NCI-H1930 (cell line): ENCODE data around the gene CHST11.
"Not testable (repeated sequence)": the region's sequence is repeated elsewhere in the genome, so short reads cannot be mapped to it uniquely, and the experiment has no call there.

Source experiments
- DNase-seq, 2 experiments: peaks; one replicate each; lab custom pipeline; 2025; lab: John Stamatoyannopoulos, UW

The CHST11 gene

GRCh38 chr12:104604070-104604994 is 147.6 kb downstream of the CHST11 start:
- no peak for DNase-seq

DNA sequence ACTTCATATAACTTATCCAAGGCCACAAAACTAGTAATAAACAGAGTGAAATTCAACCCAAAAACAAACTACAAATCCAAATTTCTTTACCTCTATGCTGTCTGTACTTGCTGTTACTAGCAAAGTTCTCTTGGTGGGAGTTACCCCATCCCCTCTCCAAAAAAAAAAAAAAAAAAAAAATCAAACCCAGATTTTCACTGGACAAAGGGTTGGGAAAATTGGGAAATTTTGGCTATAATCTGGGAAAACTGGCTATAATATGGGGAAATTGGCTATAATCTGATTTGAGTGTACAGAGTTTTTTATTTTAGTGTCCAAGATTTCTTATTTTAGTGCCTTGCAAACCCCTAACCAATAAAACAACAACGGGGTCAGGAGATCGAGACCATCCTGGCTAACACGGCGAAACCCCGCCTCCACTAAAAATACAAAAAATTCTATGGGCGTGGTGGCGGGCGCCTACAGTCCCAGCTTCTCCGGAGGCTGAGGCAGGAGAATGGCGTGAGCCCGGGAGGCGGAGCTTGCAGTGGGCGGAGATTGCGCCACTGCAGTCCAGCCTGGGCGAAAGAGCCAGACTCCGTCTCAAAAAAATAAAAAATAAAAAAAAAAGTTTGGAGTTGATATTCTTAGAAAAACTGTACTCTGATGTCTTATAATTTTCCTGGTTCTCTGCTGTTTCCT is 148.4 kb downstream of the CHST11 start:
- DNase-seq: no peak

GRCh38 chr12:104605685-104606084 is 148.9 kb downstream of the CHST11 start:
- DNase-seq: no peak

DNA sequence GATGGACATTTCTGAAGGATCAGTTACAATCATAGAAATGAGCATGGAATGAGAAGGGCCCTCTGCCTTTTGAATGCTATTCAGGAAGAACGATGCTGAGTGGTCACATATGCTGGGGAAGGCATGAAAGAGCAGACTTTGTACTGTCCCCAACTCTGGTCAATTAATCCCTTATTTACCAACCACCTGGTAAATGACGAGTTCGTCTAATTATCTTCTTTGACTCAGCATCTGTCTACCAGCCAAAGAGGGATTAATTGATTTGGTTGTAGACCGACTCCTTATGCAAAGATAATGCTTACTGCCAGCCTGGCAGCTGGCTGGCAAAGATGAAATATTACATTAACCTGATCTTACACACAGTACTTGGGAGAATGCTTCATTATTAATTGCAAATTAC is 152.2 kb downstream of the CHST11 start:
- no peak for DNase-seq

- no peak for DNase-seq
These were observed 152.7 kb downstream of the CHST11 start for GRCh38 chr12:104609445-104609844.

GRCh38 chr12:104610513-104611235 is 153.9 kb downstream of the CHST11 start:
- no peak for DNase-seq

DNA sequence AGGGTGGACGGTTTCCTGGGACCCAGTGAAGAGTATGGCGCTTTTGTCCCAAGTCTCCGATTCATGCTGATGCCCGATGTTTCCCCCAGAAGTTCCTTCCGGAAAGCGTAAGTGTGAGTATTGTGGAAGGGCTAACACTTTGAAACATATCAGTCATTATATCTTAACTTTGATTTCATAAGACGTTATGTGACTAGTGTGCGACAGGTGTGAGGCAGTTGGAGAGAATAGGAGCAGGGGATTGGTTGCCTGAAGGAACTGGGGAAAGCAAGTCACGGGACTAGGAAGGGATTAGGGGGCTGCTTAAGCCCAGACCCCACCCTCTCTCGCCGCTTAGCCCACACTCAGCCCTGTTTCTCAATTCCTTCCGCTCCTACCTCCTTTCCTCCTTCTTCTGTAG is 154.9 kb downstream of the CHST11 start:
- DNase-seq: no peak

DNA sequence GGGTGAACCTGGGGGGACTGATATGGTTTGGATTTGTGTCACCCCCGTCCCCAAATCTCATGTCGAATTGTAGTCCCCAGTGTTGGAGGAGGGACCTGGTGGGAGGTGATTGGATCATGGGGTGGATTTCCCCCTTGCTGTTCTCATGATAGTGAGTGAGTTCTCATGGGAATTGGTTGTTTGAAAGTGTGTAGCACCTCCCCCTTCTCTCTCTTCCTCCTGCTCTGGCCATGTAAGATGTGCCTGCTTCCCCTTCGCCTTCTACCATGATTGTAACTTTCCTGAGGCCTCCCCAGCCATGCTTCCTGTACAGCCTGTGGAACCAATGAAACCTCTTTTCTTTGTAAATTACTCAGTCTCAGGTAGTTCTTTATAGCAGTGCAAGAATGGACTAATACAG is 156.6 kb downstream of the CHST11 start:
- not testable (repeated sequence) for DNase-seq

GRCh38 chr12:104615048-104615561 is 158.4 kb downstream of the CHST11 start:
- DNase-seq: no peak

DNA sequence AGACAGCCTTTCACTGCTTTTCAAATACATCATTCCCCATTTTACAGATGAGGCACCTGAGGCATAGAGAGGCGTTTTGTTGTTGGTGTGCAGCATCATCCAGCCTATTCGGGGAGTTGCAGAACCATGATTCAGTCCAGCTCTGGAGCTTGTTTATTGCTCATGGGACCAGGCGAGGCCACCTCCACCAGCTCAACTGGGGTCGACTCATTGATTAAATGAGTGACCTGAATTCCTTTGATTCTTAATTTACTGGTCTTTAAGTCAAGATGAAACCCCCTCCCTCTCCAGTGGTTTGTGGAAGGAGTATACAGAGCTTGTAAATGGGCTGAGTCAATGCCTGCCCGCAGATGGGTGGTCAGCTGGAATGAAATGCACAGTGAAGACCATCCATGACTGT is 161.9 kb downstream of the CHST11 start:
- DNase-seq: no peak

GRCh38 chr12:104619305-104619704 is 162.6 kb downstream of the CHST11 start:
- no peak for DNase-seq

DNA sequence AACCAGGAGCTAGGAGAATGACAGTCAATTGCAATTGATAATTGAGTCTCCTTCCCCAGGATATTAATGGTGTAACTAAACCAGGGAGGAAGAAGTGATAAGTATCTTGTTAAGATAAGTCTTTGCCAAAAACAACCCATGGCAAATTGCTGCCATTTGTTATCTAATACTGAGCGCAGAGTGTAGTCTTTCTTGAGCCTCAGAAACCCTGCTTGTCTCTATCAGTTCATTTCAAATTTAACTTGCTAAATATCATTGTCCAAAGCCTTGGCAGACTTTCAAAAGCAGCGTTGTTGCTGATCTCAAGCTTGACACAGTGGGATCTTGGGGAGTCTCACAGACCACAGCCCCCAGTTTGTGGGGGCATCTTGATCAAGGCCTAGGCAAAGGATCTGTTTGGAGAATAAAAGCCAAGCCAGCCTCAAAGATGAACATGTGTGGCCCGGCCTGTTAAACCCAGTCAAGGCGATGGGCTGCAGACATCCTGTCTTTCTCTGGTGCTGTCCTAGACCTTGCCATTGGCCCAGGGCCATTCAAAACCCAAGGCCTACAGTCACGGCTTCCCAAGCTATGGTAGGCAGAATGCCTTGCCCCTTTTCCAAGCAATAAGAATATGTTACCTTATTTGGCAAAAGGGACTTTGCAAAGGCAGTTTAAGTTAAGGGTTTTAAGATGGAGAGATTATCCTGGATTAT is 164.2 kb downstream of the CHST11 start:
- no peak for DNase-seq

DNA sequence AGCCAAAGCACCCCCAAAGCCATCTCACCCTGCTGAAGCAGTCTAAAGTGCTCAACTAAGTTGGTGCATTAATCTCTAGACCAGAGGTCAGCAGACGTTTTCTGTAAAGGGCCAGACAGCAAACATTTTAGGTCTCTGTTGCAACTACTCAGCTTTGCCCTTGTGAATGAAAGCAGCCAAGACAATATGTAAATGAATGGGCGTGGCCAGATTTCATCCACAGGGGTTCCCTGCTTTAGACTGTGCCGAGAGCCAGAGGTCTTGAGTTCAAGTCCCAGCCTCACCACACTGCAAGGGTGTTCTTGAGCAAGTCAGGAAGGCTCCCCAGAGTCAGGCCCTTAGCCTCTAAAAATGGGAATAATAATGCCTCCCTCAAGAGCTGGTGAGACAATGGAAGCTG is 166.2 kb downstream of the CHST11 start:
- DNase-seq: no peak

DNA sequence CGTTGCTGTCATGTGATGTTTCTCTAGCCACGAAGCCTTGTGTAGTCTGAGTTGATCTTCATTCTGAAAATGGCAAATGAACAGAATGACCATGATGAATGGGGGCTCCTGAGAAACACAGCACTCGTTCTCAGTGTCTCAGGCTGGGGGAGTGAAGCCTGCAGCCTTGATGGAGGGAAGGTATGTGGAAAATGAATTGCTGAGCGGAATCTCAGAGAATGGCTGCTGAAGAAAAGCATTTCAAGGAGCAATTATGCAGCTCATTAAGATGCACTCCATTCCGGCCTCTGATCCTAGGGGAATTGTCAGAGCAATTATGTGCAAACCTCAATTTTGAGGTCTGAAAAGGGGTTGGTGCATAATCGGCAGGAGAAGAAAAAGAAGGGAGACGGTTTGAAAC is 167.1 kb downstream of the CHST11 start:
- no peak for DNase-seq

DNA sequence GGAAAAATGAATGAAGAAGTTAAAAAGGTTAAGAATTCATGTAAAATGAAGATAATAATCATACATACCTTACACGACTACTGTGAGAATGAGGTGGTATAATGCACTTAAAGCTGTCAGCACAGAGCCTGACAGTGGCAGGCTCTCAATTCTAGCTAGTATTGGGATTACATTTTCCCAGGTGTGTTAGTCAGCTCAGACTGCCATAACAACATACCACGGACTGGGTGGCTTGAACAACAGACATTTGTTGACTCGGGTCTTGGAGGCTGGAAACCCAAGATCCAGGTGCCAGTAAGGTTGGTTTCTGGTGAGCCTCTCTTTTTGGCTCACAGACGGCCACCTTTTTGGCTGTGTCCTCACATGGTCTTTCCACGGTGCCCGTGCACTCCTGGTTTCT is 167.8 kb downstream of the CHST11 start:
- DNase-seq: no peak

GRCh38 chr12:104626069-104626837 is 169.5 kb downstream of the CHST11 start:
- no peak for DNase-seq

- DNase-seq: no peak
These were observed 170.7 kb downstream of the CHST11 start for GRCh38 chr12:104627231-104627989.

DNA sequence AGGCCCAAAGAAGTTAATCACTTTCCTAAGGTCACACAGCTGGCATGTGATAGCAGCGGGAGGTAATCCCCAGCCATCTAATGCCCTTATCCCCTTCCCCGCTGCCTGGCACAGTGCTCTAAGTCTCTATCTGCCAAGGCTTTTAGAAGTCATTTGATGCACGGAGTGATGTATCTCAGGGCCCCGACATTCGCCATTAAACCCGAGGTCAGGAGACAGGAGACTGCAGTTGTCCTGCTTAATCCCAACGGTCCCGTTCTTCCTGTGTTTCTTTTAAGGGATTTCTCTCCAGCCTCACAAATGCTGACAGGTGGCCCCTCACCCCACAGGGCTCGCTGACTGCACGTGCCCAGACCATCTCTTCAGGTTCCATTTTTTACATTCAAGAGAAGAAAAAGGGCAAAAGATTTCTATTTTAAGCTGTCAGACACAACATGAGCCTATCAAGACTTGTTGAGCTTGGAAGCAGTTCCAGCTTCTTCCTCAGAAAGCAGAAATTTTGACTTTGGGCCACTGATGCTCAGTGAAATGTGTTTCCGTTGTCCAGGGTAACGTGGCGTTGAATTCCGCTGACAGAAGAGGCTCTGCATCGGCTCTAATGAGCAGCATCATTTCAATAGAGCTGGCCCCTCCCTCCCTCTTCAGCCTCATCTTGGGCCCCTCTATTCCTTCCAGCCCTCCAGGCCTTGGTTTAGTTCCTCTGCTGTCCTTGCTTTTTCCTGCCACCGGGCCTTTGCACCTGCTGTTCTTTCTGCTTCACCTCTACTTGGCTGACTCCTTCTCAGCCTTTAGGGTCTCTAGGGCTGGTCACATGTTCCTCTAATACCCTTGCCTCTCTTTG is 171.5 kb downstream of the CHST11 start:
- no peak for DNase-seq

DNA sequence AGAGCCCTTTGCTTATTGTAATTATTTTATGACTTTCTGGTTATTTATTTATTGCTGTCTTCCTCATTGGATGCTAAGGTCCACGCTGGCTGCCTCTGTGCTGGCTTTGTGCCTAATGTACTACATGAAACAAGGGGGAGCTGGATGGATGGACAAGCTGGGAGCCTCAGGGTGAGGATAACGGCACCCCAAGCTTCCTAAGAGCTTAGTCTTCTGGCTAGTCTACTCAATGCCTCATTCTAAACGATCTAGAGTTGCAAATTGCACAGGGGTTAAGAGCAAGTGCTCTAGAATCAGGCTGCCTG is 172.0 kb downstream of the CHST11 start:
- no peak for DNase-seq
